ENCODE results near the gene STK17B. TPM values are rescaled to one million over a fixed set of nuclear protein-coding genes. Genes with fewer than 3 reads are reported as not detected.

Gene STK17B
- total RNA-seq, 3 donors from 2014 or later (not counting 1 experiment from before 2014, with no cell fraction given), result 295 to 390 (median 380) TPM

DNA sequence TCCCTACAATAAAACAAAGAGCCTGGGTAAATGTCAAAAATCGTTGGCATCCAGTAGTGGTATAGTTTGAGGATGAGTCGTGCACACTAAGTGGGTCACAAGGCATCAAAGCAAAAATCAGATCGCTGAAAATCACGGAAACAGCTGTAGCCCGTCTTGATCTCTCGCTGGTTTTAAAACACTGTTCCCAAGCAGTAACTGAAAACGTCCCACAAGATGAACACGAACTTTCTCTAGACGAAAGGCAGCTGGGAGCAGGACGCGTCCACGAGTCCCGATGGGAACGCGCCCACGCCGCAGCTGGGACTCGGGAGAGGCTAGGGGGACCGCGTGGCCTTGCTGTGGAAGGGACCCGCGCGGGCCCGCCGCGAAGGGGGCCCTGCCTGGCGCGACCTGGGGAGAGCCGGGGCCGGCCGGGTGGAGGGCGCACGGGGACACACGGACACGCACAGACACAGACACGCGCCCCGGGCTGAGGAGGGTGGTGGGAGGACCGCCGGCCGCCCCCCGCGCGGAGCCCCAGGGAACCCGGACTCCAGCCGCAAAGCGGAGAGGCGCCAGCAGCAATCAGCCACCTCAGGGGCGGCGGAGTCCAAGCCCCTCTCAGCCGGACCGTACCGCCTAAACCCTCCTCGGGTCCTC is 651 bp downstream of the STK17B start:
- H3K36me3 ChIP-seq (ENCODE audit: control insufficient read depth, insufficient read depth, low read length), result peaks cover under 1% of the 10 kb centered on the region
- peaks cover 52 to 57% of the 10 kb centered on the region in 2 donors for H3K4me1 Mint-ChIP-seq
- no peaks in the 10 kb centered on the region for H3K9me3 Mint-ChIP-seq
- H3K4me1 ChIP-seq (ENCODE audit: control insufficient read depth, insufficient read depth, low read length), result peaks cover 25% of the 10 kb centered on the region
- peak overlapping the region; percentile 96 for H3K4me3 Mint-ChIP-seq
- H3K27me3 Mint-ChIP-seq (ENCODE audit: low read depth in 2 of 2), result no peaks in the 10 kb centered on the region
- TF ChIP-seq, protein P1, sequence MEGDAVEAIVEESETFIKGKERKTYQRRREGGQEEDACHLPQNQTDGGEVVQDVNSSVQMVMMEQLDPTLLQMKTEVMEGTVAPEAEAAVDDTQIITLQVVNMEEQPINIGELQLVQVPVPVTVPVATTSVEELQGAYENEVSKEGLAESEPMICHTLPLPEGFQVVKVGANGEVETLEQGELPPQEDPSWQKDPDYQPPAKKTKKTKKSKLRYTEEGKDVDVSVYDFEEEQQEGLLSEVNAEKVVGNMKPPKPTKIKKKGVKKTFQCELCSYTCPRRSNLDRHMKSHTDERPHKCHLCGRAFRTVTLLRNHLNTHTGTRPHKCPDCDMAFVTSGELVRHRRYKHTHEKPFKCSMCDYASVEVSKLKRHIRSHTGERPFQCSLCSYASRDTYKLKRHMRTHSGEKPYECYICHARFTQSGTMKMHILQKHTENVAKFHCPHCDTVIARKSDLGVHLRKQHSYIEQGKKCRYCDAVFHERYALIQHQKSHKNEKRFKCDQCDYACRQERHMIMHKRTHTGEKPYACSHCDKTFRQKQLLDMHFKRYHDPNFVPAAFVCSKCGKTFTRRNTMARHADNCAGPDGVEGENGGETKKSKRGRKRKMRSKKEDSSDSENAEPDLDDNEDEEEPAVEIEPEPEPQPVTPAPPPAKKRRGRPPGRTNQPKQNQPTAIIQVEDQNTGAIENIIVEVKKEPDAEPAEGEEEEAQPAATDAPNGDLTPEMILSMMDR (IDR thresholded peaks at IDR 0.05), result no peak
- no peaks in the 10 kb centered on the region for H3K27me3 ChIP-seq (ENCODE audit: control insufficient read depth, insufficient read depth, low read length)
- H3K27ac ChIP-seq (ENCODE audit: low read length), result peak overlapping the region; percentile 94
- intact Hi-C loops (cut with micrococcal nuclease), result loop anchor here (1.0 kb wide), 1 partner anchor 8 kb away; no protein-coding TSS in a partner anchor
- peaks cover 8% of the 10 kb centered on the region for H3K36me3 Mint-ChIP-seq
- no peaks in the 10 kb centered on the region for H3K9me3 ChIP-seq (ENCODE audit: control insufficient read depth, insufficient read depth, low read length)
- ATAC-seq, result peak; percentile 5 to 21 (median 9)
- H3K4me3 ChIP-seq (ENCODE audit: low read length), result peak overlapping the region; percentile 96
- DNase-seq, result peak; percentile 44 to 79
- under 1% methylated on average over 54 of the region's 54 CpGs for WGBS (ENCODE audit: insufficient coverage)
- H3K27ac Mint-ChIP-seq, result peak overlapping the region; percentile 95 to 96

DNA sequence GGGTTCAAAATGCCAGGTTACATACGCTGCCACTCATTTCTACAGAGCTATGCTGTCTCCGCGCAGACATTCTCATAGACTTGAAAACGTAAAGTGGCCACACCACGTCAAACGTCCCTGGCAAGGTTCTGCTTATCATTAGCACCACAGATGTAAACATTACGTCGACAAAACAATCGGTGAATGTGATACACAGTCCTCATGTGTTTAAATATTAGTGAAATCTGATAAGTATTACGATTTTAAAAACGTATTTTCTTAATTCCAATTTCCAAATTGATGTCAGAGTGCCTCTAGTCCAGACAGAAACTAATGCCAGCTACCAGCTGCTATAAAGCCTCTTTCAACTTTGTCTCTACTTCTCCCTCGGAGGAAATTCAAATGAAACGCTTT is 1.2 kb downstream of the STK17B start:
- peak overlapping the region; percentile 94 for H3K27ac ChIP-seq (ENCODE audit: low read length)
- Mint-ChIP-seq H3K4me1 (peaks cover 56 to 60% of the 10 kb centered on the region in 2 donors), H3K36me3 (peaks cover 8% of the 10 kb centered on the region), H3K27me3 (ENCODE audit: low read depth in 2 of 2) (no peaks in the 10 kb centered on the region), H3K27ac (peak overlapping the region; percentile 95 to 96), H3K4me3 (peak overlapping the region; percentile 96), H3K9me3 (no peaks in the 10 kb centered on the region)
- no peaks in the 10 kb centered on the region for H3K9me3 ChIP-seq (ENCODE audit: control insufficient read depth, insufficient read depth, low read length)
- H3K4me3 ChIP-seq (ENCODE audit: low read length), result peak overlapping the region; percentile 96
- TF ChIP-seq, protein P1 (IDR thresholded peaks at IDR 0.05), result no peak
- peak; percentile 27 to 41 (median 30) for ATAC-seq
- WGBS (ENCODE audit: insufficient coverage), result 0% methylated on average over 11 of the region's 13 CpGs
- intact Hi-C loops (cut with micrococcal nuclease), result loop anchor here (1.0 kb wide), 1 partner anchor 8 kb away; no protein-coding TSS in a partner anchor
- no peaks in the 10 kb centered on the region for H3K27me3 ChIP-seq (ENCODE audit: control insufficient read depth, insufficient read depth, low read length)
- H3K4me1 ChIP-seq (ENCODE audit: control insufficient read depth, insufficient read depth, low read length), result peaks cover 25% of the 10 kb centered on the region
- peaks cover 5% of the 10 kb centered on the region for H3K36me3 ChIP-seq (ENCODE audit: control insufficient read depth, insufficient read depth, low read length)
- peak in 1 of 2 donors; percentile 84 for DNase-seq

DNA sequence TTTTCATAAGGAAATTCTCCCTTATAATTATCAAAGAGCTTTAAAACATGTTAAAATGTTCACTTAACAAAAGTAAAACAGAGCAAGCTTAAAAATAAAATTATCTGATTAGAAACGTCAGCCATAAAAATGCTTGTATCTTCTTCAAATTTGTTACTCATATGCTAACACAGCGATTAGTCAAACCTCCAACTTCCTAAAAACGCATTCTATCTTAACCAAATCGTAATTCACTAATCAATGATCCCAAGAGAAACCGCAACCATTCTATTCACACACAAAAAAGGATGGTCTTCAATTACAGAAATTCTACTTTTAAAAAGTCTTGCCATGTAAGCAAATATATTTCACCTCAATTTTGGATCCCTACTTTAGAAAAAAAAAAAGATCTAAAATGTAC is 1.9 kb downstream of the STK17B start:
- no peaks in the 10 kb centered on the region for H3K9me3 Mint-ChIP-seq
- WGBS (ENCODE audit: insufficient coverage), result 0% methylated on average over 4 of the region's 5 CpGs
- Histone ChIP-seq H3K36me3 (ENCODE audit: control insufficient read depth, insufficient read depth, low read length) (peaks cover 5% of the 10 kb centered on the region), H3K27me3 (ENCODE audit: control insufficient read depth, insufficient read depth, low read length) (no peaks in the 10 kb centered on the region), H3K4me1 (ENCODE audit: control insufficient read depth, insufficient read depth, low read length) (peaks cover 26% of the 10 kb centered on the region), H3K27ac (ENCODE audit: low read length) (peak overlapping the region; percentile 94), H3K9me3 (ENCODE audit: control insufficient read depth, insufficient read depth, low read length) (no peaks in the 10 kb centered on the region), H3K4me3 (ENCODE audit: low read length) (peak overlapping the region; percentile 96)
- peaks cover 63 to 65% of the 10 kb centered on the region in 2 donors for H3K4me1 Mint-ChIP-seq
- ATAC-seq (no peak), DNase-seq (no peak)
- H3K4me3 Mint-ChIP-seq, result peak overlapping the region; percentile 96
- intact Hi-C loops (cut with micrococcal nuclease), result loop anchor here (2.0 to 10.0 kb wide), 5 partner anchors 13 to 635 kb away; no protein-coding TSS in a partner anchor
- no peaks in the 10 kb centered on the region for H3K27me3 Mint-ChIP-seq (ENCODE audit: low read depth in 2 of 2)
- H3K36me3 Mint-ChIP-seq, result peaks cover 8% of the 10 kb centered on the region
- peak overlapping the region; percentile 95 to 96 for H3K27ac Mint-ChIP-seq
- TF ChIP-seq, protein P1 (IDR thresholded peaks at IDR 0.05), result no peak
